ENCODE results near the gene CCDC182. TPM values are rescaled to one million over a fixed set of nuclear protein-coding genes. Genes with fewer than 3 reads are reported as not detected.

Gene CCDC182
- total RNA-seq, 5 donors from 2014 or later (not counting 1 experiment from before 2014, with no cell fraction given) = not detected

Other genes starting within 250 kb of the CCDC182 start
- gene MRPS23, start 104.7 kb upstream of the CCDC182 start, total RNA-seq = 10 to 100 TPM; 13.3 to 32.3 (median 25.2) TPM
- gene CUEDC1, start 210.1 kb upstream of the CCDC182 start, total RNA-seq = 1 to 10 TPM in 1 of 5 donors, under 1 TPM in 3, not detected in 1; 0.33 to 1.4 (median 0.74) TPM
- gene VEZF1, start 243.0 kb upstream of the CCDC182 start, total RNA-seq = 10 to 100 TPM; 43.1 to 68.1 (median 63.8) TPM

Measured in T-cell (primary cell).